Measurements from ENCODE around the gene EIF3L.

EIF3L gene

DNA sequence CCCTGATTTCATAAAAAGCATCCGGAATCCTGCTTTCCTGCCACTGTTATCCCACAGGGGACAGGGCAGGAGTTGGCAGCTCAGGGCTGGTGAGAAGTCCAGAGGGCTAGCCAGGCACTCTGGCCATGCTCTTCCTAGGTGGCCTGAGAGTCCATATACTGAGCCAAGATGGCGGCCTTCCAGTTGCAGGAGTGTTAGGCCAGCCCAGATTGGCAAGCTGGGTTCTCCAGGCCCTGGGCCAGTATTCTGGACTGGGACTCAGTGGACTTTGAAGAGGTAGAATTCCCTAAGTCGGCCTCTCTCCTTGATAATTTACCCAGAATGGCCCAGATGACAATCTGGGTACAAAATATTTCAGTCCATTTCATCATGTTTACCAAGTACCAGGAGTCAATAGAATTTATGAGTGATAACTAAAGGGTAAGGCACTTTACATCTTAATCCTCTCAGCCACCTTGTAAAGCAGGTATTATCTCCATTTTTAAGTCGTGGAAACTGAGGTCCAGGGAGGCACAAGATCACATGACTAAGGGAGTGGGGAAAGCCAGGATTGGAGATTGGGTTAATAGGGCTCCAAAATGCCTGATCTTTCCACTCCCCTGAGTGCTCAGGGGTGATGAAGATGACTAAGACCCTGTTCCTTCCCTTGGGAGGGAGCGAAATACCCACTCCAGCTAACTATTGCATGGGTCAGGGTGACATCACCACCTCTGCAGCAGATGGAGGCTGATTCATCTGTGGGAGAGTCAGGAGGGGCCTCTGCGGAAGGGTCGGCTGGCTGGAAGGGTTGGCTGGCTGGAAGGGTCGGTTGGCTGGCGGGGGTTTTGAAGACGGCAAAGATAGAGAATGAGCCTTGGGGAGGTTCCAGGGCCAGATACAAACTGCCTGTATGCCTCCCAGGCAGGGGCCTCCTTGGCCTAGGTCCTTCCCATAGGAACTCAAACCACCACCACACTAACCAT lies 55.6 kb downstream of the EIF3L start:
- Histone ChIP-seq H3K27me3 (no peaks in the 10 kb centered on the region), H3K9me3 (no peaks in the 10 kb centered on the region), H3K4me1 (peaks cover 0 to 40% (median 36%) of the 10 kb centered on the region in 4 donors), H3K36me3 (no peaks in the 10 kb centered on the region), H3K27ac (peak overlapping the region; percentile 91 to 94), H3K4me3 (peak overlapping the region in 1 of 2 donors; percentile 93)
- TF ChIP-seq, protein P1, sequence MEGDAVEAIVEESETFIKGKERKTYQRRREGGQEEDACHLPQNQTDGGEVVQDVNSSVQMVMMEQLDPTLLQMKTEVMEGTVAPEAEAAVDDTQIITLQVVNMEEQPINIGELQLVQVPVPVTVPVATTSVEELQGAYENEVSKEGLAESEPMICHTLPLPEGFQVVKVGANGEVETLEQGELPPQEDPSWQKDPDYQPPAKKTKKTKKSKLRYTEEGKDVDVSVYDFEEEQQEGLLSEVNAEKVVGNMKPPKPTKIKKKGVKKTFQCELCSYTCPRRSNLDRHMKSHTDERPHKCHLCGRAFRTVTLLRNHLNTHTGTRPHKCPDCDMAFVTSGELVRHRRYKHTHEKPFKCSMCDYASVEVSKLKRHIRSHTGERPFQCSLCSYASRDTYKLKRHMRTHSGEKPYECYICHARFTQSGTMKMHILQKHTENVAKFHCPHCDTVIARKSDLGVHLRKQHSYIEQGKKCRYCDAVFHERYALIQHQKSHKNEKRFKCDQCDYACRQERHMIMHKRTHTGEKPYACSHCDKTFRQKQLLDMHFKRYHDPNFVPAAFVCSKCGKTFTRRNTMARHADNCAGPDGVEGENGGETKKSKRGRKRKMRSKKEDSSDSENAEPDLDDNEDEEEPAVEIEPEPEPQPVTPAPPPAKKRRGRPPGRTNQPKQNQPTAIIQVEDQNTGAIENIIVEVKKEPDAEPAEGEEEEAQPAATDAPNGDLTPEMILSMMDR (IDR thresholded peaks at IDR 0.05) = no peak
- peak; percentile 70 to 80 for DNase-seq
- intact Hi-C loops (cut with DNase I; ENCODE audit: low total_unique reads) = no loop called here

DNA sequence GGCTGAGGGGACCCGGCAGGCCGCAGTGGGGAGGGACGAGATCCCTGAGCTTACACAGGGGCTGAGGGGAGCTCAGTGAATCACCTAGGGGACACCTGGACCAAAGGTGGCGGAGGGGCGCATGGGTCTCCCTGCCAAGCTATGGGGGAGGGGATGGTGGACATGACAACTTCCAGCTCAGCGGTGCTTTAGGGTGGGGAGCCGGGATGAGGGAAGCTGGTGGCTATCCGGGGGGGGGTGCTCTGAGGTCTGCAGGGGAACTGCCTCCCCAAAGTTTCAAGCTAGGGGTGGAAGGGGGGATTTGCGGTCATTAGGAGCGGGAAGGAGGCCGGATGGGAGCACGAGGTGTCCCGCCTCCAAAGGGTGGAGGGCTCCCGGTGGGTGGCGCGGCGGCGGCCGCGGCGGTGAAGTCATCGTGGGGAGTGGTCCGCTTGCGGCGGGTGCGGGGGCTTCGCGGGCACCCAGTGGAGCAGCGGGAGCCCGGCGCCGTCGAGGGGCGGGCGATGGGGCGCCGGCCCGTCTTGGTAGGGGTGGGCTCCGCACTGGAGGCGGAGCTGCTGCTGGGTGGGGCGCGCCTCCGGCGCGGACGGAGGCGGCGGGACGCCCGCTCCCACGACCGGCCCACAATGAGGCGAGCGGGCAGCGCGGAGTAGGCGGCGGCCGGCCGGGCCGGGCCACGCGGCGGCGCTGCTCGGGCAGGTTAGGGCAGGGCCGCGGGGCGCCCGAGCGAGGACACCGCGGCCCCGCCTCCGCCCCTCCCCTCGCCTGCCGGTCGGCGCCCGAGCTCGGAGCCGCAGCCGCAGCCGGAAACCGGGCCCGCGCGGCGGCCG lies 56.5 kb downstream of the EIF3L start, which contains the start of gene MICALL1:
Gene MICALL1, plus strand, starts transcription at position 764 of the 830 bp plus-strand sequence. CDS start 126 bp downstream, outside the sequence.
- peak; percentile 54 to 83 for DNase-seq
- H3K4me1 ChIP-seq = peaks cover 0 to 49% (median 44%) of the 10 kb centered on the region in 4 donors
- H3K9me3 ChIP-seq = no peaks in the 10 kb centered on the region
- peak within 1 kb of the TSS; percentile 91 to 94 for H3K27ac ChIP-seq
- intact Hi-C loops (cut with DNase I; ENCODE audit: low total_unique reads) = loop anchor here (2.0 kb wide), 1 partner anchor 27 kb away; no protein-coding TSS in a partner anchor
- TF ChIP-seq, protein P1 (IDR thresholded peaks at IDR 0.05) = peak in 1 of 2 experiments; percentile 41
- no peaks in the 10 kb centered on the region for H3K36me3 ChIP-seq
- H3K4me3 ChIP-seq = peak within 1 kb of the TSS; percentile 78 to 93
- H3K27me3 ChIP-seq = no peaks in the 10 kb centered on the region

DNA sequence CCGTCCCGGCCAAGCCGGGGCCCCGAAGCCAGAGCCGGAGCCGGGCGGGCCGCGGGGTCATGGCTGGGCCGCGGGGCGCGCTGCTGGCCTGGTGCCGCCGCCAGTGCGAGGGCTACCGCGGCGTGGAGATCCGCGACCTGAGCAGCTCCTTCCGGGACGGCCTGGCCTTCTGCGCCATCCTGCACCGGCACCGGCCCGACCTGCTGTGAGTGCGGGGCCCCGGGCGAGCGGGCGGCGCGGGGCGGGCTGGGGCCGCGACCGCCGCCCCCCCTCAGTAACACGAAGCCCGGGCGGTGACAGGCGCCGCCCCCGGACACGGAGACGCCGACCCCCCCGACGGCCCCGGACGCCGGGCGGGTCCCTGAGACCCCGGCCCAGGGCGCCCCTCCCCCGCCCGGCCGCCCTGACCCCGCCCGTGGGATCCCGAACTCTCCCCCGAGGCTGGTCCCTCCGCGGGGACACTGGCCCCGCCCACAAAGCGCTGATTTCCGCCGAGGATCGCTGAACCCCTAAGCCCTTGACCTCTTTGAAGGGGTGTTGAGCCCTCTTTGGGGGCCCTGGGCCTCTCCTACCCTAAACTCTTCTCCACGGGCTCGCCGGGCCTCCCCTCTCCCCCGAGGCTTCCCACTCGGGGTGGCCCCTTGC lies 57.3 kb downstream of the EIF3L start:
- no peak for DNase-seq
- Histone ChIP-seq H3K27ac (peak overlapping the region; percentile 91 to 94), H3K27me3 (no peaks in the 10 kb centered on the region), H3K4me1 (peaks cover 0 to 56% (median 52%) of the 10 kb centered on the region in 4 donors), H3K4me3 (peak overlapping the region; percentile 78 to 93), H3K9me3 (no peaks in the 10 kb centered on the region), H3K36me3 (no peaks in the 10 kb centered on the region)
- intact Hi-C loops (cut with DNase I; ENCODE audit: low total_unique reads) = loop anchor here (2.0 kb wide), 1 partner anchor 26 kb away; no protein-coding TSS in a partner anchor
- TF ChIP-seq, protein P1 (IDR thresholded peaks at IDR 0.05) = no peak

DNA sequence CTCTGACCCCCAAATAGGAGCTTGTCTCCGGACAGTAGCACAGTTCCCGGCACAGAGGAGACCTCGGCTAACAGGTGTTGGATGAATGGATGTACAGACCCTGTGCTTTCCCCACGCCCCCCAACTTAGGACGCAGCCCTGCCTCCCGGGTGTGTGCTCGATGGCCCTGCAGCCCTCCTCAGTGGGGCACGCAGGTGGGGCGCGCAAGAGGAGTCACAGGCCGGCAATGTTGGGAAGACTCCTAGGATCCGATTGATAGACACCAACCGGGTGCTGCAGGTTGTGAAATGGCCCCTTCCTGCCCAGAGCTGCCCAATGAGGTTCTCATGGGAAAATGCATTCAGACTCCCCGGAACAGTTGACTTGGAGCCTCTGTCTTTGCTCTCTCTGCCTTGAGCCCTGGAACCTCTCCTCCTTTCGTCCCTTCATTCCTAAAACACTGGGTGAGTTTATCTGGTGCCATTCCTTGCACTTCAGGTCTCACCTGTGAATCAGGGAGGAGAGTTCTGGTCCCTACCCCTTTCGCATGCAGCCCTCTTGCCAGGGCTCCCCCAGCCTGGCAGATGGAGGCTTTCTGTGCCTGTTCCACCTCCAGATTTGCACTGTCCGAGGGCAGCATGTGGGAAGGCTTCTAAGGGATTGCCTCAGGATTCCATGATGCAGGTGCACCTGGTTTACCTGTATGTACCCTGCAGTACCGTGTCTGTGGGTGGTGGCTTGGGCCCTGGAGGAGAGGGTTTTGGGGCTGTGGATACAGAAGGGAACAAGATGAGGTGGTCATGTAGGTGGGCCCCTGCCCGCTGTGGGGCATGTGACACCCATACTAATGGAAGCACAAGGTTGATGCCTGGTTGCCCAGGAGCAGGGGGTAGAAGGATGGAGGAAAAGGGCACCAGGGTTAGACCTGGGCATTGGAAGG lies 58.1 kb downstream of the EIF3L start:
- H3K9me3 ChIP-seq = no peaks in the 10 kb centered on the region
- intact Hi-C loops (cut with DNase I; ENCODE audit: low total_unique reads) = loop anchor here (2.0 kb wide), 1 partner anchor 26 kb away; no protein-coding TSS in a partner anchor
- TF ChIP-seq, protein P1 (IDR thresholded peaks at IDR 0.05) = no peak
- H3K4me1 ChIP-seq = peaks cover 0 to 61% (median 56%) of the 10 kb centered on the region in 4 donors
- peaks cover 0 to 5% (median 3%) of the 10 kb centered on the region in 3 donors for H3K36me3 ChIP-seq
- H3K27ac ChIP-seq = peak overlapping the region; percentile 91 to 94
- DNase-seq = no peak
- no peaks in the 10 kb centered on the region for H3K27me3 ChIP-seq
- H3K4me3 ChIP-seq = peak overlapping the region; percentile 78 to 93
